RCC 7860 (cell line): Measurements from ENCODE around the gene RPRD1B.

Experiments used
- DNase-seq: peaks from one replicate; pipeline ENCODE4 v3.0.0-alpha.2; 2015; ENCODE audit warnings: low spot score
- FAIRE-seq: peaks from 2 replicates; lab custom pipeline; 2012; peaks lifted over from hg19 to GRCh38; lab: Jason Lieb, UNC

RPRD1B gene

DNA sequence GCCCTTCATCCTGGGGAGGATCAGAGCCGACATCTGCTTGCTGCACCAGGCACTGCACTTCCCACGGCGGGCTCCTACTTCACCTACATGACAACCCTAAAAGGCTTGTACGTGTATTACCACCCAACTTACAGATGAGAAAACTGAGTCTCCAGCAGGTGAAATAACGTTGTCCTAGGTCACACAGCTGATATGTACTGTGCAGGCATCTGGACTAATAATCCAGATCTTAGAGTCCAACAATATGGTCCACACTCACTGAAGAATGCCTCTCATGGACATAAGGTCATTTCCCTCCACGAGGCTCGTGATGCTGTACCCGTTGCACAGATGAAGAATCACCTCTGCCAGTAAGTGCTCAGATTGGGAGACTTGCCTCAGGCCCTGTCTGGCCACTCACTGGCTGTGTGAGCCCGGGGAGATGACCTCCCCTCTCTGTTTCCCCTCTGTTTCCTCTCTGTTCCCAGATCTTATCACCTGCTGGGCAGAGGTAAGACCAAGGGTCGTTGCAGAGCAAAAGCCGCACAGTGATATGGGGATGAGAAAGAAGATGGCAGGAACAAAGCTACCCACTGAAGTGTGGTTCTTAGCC, 99.5 kb downstream of the RPRD1B start:
- FAIRE-seq, result no peak
- no peak for DNase-seq

GRCh38 chr20:38133680-38134426, 100.3 kb downstream of the RPRD1B start:
- FAIRE-seq, result no peak
- no peak for DNase-seq

DNA sequence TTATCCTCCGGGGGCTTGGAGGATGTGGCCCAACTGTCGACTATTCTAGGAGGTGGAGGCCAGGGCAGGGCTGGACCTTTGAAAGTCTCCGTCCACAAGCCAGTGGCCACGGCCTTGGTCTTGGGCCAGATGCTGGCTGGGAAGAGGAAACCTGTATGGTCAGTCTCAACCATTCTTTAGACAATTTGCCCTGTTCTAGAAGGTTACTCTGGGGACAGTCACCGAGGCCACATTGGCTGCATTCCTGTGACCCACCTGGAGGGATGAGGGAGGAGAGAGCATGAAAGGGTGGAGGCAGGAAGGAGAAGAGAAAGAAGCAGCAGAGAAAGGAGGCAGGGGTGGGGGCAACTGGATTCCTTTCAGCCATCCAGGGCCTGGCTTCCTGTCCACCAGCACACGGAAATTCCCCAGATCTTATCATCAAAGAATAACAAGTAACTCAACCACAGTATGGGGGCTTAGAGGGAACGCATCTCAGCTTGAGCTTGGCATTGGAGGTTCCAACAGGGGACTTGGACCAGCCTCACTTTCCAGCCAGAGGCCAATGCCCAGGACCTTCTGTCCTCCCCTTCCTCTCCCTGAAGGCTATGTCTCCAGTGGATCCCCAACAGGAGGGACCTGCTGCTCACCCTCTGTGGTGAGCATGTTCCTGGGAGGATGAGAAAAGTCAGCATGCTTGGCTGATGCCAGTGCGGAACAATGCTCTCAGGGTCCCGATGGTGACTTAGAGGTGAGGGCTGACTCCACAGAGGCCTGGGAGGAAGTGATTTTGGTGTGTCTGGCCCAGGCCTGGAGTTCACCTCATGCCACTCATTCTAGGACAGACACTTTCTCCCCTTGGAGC, 101.1 kb downstream of the RPRD1B start:
- DNase-seq (peak; percentile 94), FAIRE-seq (peak; percentile 77)

GRCh38 chr20:38135271-38135650, 101.7 kb downstream of the RPRD1B start:
- DNase-seq (no peak), FAIRE-seq (no peak)

- FAIRE-seq (no peak), DNase-seq (no peak)
These were observed 102.3 kb downstream of the RPRD1B start for GRCh38 chr20:38135651-38136420.

- DNase-seq, result no peak
- FAIRE-seq, result no peak
These were observed 103.1 kb downstream of the RPRD1B start for GRCh38 chr20:38136421-38137245.

DNA sequence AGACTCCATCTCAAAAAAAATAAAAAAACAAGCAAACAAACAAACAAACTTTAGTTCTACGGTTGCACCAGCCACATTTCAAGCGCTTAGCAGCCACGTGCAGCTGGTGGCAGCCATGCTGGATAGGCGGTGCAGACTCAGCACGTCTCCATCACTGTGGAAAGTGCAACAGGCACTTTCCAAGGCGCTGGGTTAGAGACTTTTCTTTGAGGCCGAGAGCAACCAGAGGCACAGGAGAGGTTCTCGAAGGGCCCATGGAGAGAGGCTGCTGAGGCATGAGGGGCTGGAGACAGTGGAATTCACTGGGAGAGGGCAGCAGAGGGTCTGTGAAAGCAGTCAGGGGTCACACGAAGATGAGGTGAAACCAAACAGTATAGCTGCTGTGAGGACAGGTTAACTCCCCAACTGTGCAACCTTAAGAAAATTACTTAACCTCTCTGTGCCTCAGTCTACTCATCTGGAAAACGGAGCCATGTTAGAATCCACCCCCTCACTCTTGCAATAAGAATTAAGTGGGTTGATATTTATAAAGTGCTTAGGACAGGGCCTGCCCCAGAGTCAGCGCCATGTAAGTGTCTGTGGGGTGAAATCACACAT, 104.0 kb downstream of the RPRD1B start:
- DNase-seq, result no peak
- no peak for FAIRE-seq

GRCh38 chr20:38138086-38138778, 104.7 kb downstream of the RPRD1B start:
- FAIRE-seq (no peak), DNase-seq (no peak)

GRCh38 chr20:38139156-38139912, 105.8 kb downstream of the RPRD1B start:
- FAIRE-seq, result no peak
- DNase-seq, result no peak

GRCh38 chr20:38139977-38140753, 106.6 kb downstream of the RPRD1B start:
- DNase-seq, result no peak
- FAIRE-seq, result no peak

DNA sequence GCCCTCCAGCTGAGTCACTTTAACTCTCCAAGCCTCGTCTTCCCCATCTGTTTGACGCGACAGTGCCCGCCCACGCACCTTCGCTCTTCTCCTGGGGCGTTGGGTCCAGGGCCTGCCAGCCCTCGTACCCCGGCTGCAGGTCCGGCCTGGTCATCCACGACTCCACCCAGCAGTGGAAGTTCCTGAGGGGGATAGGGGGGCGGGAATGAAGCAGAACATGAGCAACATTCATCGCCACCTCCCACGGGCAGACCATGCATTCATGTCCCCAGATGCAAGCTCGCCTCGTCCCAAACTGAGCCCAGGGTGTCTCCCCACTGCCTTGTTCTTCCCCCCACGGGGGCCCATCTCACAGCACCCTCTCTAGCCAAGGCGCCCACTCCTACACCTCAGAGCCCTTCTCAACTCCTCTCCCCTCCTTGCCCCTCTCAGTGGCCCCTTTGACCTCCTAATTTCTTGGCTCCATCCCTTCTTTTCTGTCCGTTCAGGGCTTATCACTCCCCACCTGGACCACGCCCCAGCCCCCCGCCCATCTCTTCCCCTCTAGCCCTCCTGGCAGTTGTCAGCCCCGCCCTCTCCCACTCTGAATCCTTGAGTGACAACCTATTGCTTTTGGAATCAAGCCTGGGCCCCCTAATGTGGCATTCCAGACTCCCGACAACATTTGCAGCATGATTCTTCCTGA, 107.8 kb downstream of the RPRD1B start:
- DNase-seq (no peak), FAIRE-seq (no peak)
